Right lobe of liver (tissue), 6 donors: Measurements from ENCODE around the gene ITPK1. TPM values are rescaled to one million over a fixed set of nuclear protein-coding genes. Genes with fewer than 3 reads are reported as not detected.

ENCODE experiments used
- ATAC-seq, 4 donors: fragments of 200-7000 bp; cut with Tn5 transposase; one replicate each; pipeline ENCODE4 v1.9.1; 2020; ENCODE audit warnings: mild to moderate bottlenecking in 4 of 4, moderate library complexity in 4 of 4
- DNase-seq, 3 donors: peaks; one replicate each; pipeline ENCODE4 v3.0.0-alpha.2; 2020
- H3K27ac ChIP-seq, 3 donors: fragments of 200-600 bp; one replicate each; pipeline ENCODE4 v1.8.0; 2022
- H3K27me3 ChIP-seq, 2 donors: fragments of 200-600 bp; one replicate each; pipeline ENCODE4 v1.8.0; 2022
- H3K36me3 ChIP-seq, 4 donors: fragments of 200-600 bp; sonication (generic) in 1 of 4; one replicate each; pipeline versions ENCODE4 v1.5.1 to v1.8.0; 2017 to 2022; ENCODE audit warnings: control low read depth in 1 of 4
- H3K4me1 ChIP-seq, 4 donors: fragments of 200-600 bp; sonication (generic) in 1 of 4; one replicate each; pipeline versions ENCODE4 v1.5.1 to v1.8.0; 2017 to 2022; ENCODE audit warnings: control low read depth in 1 of 4
- H3K4me3 ChIP-seq, 3 donors: fragments of 200-600 bp; one replicate each; pipeline ENCODE4 v1.8.0; 2022
- H3K9me3 ChIP-seq, 4 donors: fragments of 200-600 bp; sonication (generic) in 1 of 4; one replicate each; pipeline versions ENCODE4 v1.5.1 to v1.8.0; 2017 to 2022; ENCODE audit warnings: control low read depth in 1 of 4
- CTCF ChIP-seq, 4 donors: fragments of 200-600 bp in 3 of 4; fragments of 450-650 bp in 1 of 4; IDR thresholded peaks; one replicate each; pipeline versions ENCODE4 v1.5.1 to v1.8.0; 2016 to 2022; ENCODE audit warnings: antibody characterized with exemption in 4 of 4, mild to moderate bottlenecking in 2 of 4
- POLR2A ChIP-seq: fragments of 450-650 bp; IDR thresholded peaks from one replicate; pipeline ENCODE4 v1.6.1; 2017; ENCODE audit warnings: antibody characterized with exemption, mild to moderate bottlenecking
- WGBS: methylation state at CpG from one replicate; pipeline ENCODE4 v1.1.6; 2018; ENCODE audit warnings: low coverage, low lambda C conversion rate; ENCODE audit not compliant: insufficient coverage; ENCODE audit errors: missing lambda C conversion rate; 5-methylcytosine and 5-hydroxymethylcytosine counted together
- intact Hi-C, 2 donors: fragments of 100-400 bp; cut with DNase I; formaldehyde crosslinking; loops; one replicate each; pipeline versions ENCODE4 v1.11.2 to v1.14.1; 2022
- total RNA-seq, 6 experiments: library from RNA; depleted of rRNA in 2 of 6; stranded (reverse); fragments of >200 nt in 2 of 6; fragmentation: NEBNext Ultra II Directional in 3 of 6; extraction: Animal tissue kit (Norgen Biotek cat#: 25700) in 3 of 6; gene quantifications; one replicate each; pipeline versions ENCODE4 v1.1.0 to v1.2.4, GENCODE V29; 2016 to 2023
- donor health status: DM: no; HTN: yes; CAD: no.
- donor health status: DM: no; HTN: no; CAD: no.
- donor health status: DM: no; HTN: no; CAD: no.
- donor health status: DM: no; HTN: yes; CAD: no.
- donor health status: DM: no; HTN: yes; CAD: no.

Gene ITPK1
- total RNA-seq, 6 experiments from 2014 or later: 28.4 to 61.0 (median 40.0) TPM

GRCh38 chr14:92959761-92960680 is 155.7 kb downstream of the ITPK1 start:
- Histone ChIP-seq H3K4me1 (peaks cover 0 to 21% (median 13%) of the 10 kb centered on the region in 4 donors), H3K4me3 (no peak overlapping the region), H3K27ac (no peak overlapping the region), H3K27me3 (no peaks in the 10 kb centered on the region), H3K36me3 (peaks cover 0 to 31% (median 5%) of the 10 kb centered on the region in 4 donors), H3K9me3 (no peaks in the 10 kb centered on the region)
- WGBS: 92% methylated on average over 8 of the region's 30 CpGs
- intact Hi-C loops: loop anchor here in 1 of 2 donors (10.0 kb wide), 1 partner anchor 185 kb away; no protein-coding TSS in a partner anchor
- DNase-seq (peak in 1 of 3 donors; percentile 44), ATAC-seq (no peak)
- TF ChIP-seq POLR2A (no peak), CTCF (IDR thresholded peaks at IDR 0.05) (no peak)

GRCh38 chr14:92959189-92959531 is 156.6 kb downstream of the ITPK1 start:
- ATAC-seq: no peak
- peaks cover 0 to 31% (median 5%) of the 10 kb centered on the region in 4 donors for H3K36me3 ChIP-seq
- no peak overlapping the region for H3K4me3 ChIP-seq
- H3K4me1 ChIP-seq: peaks cover 0 to 12% (median 7%) of the 10 kb centered on the region in 4 donors
- 96% methylated on average over 3 of the region's 10 CpGs for WGBS
- no peaks in the 10 kb centered on the region for H3K27me3 ChIP-seq
- H3K27ac ChIP-seq: no peak overlapping the region
- H3K9me3 ChIP-seq: no peaks in the 10 kb centered on the region
- intact Hi-C loops: loop anchor here in 1 of 2 donors (10.0 kb wide), 1 partner anchor 186 kb away; no protein-coding TSS in a partner anchor
- TF ChIP-seq POLR2A: no peak
- DNase-seq: peak in 1 of 3 donors; percentile 48

GRCh38 chr14:92958373-92959188 is 157.1 kb downstream of the ITPK1 start:
- peaks cover 0 to 31% (median 5%) of the 10 kb centered on the region in 4 donors for H3K36me3 ChIP-seq
- H3K4me3 ChIP-seq: no peak overlapping the region
- WGBS: 85% methylated on average over 4 of the region's 22 CpGs
- no peaks in the 10 kb centered on the region for H3K9me3 ChIP-seq
- no peak overlapping the region for H3K27ac ChIP-seq
- ATAC-seq (no peak), DNase-seq (no peak)
- H3K4me1 ChIP-seq: peaks cover 0 to 6% (median 3%) of the 10 kb centered on the region in 4 donors
- TF ChIP-seq CTCF (IDR thresholded peaks at IDR 0.05) (no peak), POLR2A (no peak)
- no peaks in the 10 kb centered on the region for H3K27me3 ChIP-seq
- intact Hi-C loops: loop anchor here in 1 of 2 donors (10.0 kb wide), 1 partner anchor 186 kb away; no protein-coding TSS in a partner anchor

GRCh38 chr14:92956961-92957360 is 158.8 kb downstream of the ITPK1 start:
- intact Hi-C loops: loop anchor here in 1 of 2 donors (10.0 kb wide), 1 partner anchor 188 kb away; no protein-coding TSS in a partner anchor
- H3K9me3 ChIP-seq: no peaks in the 10 kb centered on the region
- H3K27me3 ChIP-seq: no peaks in the 10 kb centered on the region
- no peak overlapping the region for H3K27ac ChIP-seq
- 100% methylated on average over 3 of the region's 11 CpGs for WGBS
- peaks cover 0 to 29% (median 5%) of the 10 kb centered on the region in 4 donors for H3K36me3 ChIP-seq
- DNase-seq: no peak
- H3K4me3 ChIP-seq: no peak overlapping the region
- no peaks in the 10 kb centered on the region for H3K4me1 ChIP-seq
- no peak for ATAC-seq
- no peak for TF ChIP-seq CTCF (IDR thresholded peaks at IDR 0.05)
